HG02623 (cell line): Measurements from ENCODE around the gene PAX3.

Experiments used
- ATAC-seq: cut with Tn5 transposase; IDR thresholded peaks from one replicate; pipeline ENCODE4 v1.9.1; 2021; ENCODE audit warnings: moderate library complexity; ENCODE audit not compliant: unreplicated experiment

The PAX3 gene

GRCh38 chr2:222298311-222299150 is at the start of gene PAX3:
Gene PAX3, minus strand, starts transcription at chr2:222298998. Its CDS starts 383 bp downstream, at chr2:222298615.
- no peak for ATAC-seq

- no peak for ATAC-seq
Observed at GRCh38 chr2:222341331-222341730, 42.5 kb upstream of the PAX3 start.

GRCh38 chr2:222338374-222338773 is 39.6 kb upstream of the PAX3 start:
- no peak for ATAC-seq

DNA sequence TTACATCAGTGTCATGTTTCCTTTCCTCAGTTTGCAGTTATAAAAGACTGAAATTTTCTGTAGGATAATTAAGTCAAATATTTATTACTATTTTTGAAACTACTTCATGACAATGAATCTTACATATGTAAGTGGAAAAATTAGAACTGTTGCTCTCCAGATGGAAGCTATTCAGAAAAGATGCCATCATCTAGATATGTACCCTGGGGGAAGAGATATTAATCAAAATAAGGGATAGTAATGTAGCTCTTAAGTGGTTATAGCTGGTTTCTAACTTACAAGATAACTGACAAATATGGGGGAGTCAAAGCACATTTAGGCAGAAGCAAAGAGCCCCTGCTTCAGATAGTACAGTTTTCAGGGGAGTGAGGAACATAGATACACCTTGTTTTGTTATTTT is 38.1 kb upstream of the PAX3 start:
- ATAC-seq, result no peak

DNA sequence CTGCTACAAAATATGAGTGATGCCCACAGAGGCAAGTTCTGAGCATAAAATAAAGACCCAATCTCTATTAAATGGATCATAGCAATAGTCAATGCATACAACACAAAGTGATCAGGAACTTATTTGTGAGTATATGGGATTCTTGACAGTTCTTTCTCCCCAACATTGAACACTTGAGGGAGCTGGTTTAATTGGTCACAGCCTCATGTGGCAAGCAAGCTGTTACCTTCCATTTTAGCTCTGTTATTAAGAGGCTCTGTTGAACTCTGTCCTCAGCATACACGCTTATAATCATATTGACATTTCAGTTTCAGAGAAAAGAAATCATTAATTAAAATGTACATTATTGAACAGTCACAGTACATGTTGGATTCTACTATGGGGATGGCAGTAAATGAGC is 37.6 kb upstream of the PAX3 start:
- ATAC-seq, result no peak

GRCh38 chr2:222334914-222335313 is 36.1 kb upstream of the PAX3 start:
- ATAC-seq, result no peak

DNA sequence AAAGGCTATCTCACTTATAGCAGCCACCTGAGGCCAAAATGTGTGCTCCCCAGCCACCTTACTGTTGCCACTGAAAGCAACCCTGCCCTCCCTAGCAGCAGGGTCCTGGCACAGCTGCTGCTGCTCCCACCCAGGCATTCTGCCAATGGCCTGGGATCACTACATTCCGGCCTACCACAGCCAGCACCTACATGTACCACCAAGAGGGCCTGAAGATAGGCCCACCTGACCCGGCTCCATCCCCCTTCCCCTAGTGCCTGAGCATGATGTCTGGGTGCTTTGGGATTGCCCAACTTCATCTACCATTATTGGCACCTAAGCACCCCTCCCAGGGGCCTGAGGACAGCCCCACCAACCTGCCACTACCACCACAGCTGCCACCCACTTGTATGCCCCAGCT is 34.6 kb upstream of the PAX3 start:
- no peak for ATAC-seq

- ATAC-seq, result no peak
Observed at GRCh38 chr2:222332116-222332515, 33.3 kb upstream of the PAX3 start.

- ATAC-seq, result no peak
Observed at GRCh38 chr2:222330910-222331309, 32.1 kb upstream of the PAX3 start.

DNA sequence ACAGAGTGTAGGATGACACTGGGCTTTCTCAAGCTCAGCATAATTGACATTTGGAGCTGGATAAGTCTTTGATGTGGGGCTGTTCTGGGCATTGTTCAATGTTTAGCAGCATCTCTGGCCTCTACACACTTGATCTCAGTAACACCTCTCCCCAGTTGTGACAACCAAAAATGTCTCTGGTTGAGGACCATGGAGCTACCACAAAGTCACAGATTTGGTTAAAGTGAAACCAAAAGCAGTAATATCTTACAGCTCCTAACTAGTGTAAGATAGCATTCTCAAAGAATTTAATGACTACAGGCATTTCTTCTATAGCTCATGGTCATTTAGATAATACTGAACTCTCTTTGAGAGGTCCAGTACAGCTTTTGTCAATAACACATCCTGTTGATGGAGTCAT is 23.4 kb upstream of the PAX3 start:
- peak; percentile 17 for ATAC-seq

DNA sequence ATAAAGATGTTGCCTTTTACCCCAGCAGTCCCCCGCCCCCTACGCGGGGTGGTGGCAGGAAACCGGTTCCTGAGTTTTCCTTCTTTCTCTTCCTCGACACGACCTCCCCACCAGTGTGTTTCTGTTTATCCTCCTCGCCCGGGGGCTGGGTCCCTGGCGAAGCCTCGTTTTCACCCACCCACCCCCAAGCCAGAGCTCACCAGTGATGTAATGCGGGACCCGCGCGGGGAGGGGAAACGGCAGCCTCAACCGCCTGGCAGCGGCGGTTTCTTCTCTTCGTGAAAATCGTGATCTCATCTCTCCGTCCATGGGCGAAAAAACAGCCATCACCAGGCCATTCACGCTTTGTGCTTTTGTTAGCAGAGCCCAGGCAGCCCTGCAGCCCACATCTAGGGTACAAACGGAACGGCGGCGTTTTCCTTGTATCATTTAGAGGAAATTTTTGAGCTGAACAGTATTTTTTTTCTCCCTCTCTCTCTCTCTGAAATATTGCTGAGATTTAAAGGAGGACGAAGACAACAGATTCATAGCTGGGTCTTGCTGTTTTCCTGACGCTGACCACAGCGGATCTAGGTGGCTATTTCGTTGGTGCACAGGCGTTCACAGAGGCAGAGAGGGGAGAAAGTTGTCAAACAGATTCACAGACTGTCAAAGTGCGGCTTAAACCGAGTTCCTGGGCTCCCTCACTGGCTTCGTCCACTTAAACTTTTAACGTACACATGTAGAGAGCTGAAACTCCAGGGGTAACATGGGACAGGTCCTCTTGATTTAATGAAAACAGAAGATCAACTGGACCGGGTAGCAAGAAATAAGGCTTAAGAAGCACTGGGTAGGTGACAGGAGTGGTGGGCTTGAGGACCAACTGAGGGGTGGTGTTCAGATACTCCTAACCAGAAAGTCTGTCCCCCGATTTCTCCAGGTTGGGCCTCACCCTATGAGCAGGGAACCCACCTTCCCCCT is 21.9 kb upstream of the PAX3 start:
- ATAC-seq, result no peak

- ATAC-seq, result peak; percentile 35
Observed at GRCh38 chr2:222319586-222320435, 21.0 kb upstream of the PAX3 start.

DNA sequence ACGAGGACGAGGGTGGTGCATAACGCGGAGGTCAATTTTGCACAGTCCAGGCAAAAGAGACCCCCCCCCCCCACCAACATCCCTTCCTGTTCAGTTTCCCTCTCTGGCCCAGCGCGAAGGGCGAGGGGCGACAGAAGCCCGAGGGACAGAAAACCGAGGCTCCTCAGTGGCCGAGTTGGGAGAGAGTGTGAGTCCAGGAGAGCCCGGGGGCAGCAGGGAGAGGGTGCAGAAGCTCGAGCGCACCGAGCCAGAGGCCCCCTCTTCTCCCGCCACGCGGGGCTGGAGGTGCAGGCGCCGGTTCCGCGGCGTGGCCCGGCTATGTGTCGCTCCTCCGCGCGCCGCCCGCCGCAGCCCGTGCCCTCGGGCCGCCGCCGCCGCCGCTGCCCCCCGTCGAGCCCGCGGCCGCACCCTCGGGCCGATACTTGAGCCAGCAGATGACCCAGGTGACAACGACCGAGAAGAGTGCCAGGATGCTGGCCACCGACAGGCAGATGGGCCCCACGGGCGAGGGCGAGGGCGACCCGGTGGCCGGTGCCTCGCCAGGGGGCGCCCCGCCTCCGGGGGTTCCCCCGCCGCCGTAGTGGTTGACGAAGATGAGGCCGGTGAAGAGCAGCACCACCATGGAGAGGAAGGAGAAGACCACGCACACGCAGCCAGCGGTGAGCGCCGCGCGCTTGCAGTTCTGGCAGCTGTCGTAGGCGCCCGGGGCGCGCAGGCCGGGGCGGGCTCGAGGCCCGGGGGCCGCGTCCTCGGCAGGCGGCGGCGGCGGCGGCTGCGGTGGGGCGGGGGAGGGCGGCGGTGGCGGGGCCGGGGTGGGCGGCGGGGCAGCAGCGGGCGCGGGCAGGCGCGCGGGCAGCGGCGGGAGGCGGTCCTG is 20.2 kb upstream of the PAX3 start:
- ATAC-seq, result peak; percentile 39

DNA sequence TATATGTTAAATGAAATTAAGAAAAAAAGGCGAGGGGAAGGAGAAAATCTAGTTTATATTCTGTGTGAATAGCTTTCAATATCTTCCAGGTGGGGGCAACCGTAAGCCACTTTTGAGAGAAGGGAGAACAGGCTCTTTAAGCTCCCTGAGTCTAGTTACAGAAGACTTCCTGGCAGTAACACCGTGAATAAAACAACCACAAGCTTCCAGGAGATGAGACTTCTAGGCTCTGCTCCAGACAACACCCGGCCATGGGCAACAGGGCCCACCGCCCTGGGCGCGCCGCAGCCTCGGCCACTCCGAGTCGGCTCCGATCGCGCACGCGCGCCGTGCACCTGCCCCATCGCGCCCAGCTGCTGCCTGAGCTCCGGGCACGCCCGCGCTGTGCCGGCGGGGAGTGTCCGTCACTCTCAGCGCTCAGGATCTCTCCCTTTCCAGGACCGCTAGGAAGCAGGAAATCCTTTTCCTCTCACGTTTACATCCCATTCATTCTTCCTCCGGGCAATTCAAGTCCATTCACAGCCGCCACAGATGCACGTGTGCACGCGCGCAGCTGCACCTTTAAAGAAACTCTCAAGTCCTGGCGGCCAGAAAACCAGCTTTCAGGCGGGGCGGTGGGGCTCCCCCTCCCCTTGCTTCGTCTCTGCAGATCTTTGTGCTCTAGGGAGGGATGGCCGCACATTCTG is 19.4 kb upstream of the PAX3 start:
- peak; percentile 45 for ATAC-seq

DNA sequence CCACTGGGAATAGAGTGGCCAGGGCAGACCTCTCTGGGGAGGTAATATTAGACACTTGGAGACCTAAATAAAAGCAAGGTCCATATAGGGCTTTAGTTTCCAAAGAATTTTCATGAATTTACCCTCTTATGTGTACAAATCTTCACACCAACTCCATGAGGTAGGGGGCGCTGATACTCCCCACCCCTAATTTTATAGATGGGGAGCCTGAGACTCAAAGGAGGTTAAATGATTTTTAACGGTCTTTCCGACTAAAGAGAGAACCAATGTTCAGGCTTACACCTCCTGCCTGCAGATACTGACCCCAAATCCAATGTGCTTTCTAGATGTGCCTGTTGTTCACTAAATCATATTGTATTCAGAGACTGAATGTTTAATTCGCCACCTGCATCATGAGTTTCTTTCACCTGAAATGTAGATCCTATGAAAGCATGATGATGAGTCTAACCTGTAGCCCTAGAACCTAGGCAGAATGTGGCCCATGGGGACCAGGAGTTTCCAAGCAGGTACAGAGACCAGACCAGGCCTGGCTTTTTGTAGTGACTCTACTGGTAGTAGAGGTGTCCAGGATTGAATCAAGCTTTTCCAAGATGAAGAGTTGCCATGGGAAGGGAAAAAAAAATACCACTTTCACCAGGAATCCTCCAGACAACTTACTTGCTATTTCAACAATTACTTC is 16.8 kb upstream of the PAX3 start:
- ATAC-seq, result no peak

DNA sequence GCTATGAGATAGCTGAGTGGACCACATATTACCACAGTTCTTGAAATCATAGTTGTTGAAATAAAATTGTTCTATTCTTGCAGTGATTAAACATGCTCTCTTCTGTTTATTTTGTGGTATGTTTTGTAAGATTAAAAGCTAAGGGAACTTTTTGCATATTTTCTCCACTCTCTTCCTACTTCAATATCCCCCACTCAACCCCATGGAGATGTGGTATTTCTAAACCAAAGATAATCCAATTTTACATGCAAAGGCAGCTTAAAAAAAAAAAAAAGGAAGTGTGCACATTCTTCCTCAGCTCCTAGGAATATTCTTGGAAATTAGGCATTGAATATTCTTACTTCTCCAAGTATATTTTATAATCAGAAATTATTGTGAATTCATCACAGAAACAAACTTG is 15.0 kb upstream of the PAX3 start:
- ATAC-seq, result no peak

GRCh38 chr2:222311978-222312738 is 13.4 kb upstream of the PAX3 start:
- no peak for ATAC-seq

GRCh38 chr2:222311319-222311977 is 12.7 kb upstream of the PAX3 start:
- ATAC-seq, result no peak
